M059J (cell line): ENCODE data around the gene PDP2. TPM values are rescaled to one million over a fixed set of nuclear protein-coding genes. Genes with fewer than 3 reads are reported as not detected.
"Not testable (repeated sequence)": the region's sequence is repeated elsewhere in the genome, so short reads cannot be mapped to it uniquely, and the experiment has no call there.

Source experiments
- DNase-seq: peaks from one replicate; pipeline ENCODE4 v3.0.0-alpha.2; 2012; ENCODE audit warnings: low read depth
- total RNA-seq: library from RNA; depleted of rRNA; stranded (reverse); fragments of >200 nt; shearing (Covaris generic); gene quantifications from 2 replicates; pipeline ENCODE4 v1.2.3, GENCODE V29; 2014

The PDP2 gene
- total RNA-seq, 1 experiment from 2014 or later, result 15.1 TPM

- no peak for DNase-seq
Measured at GRCh38 chr16:66853261-66854139, 26.8 kb upstream of the PDP2 start.

- DNase-seq, result no peak
Measured at GRCh38 chr16:66856184-66856730, 24.1 kb upstream of the PDP2 start.

GRCh38 chr16:66856801-66857200 lies 23.5 kb upstream of the PDP2 start:
- DNase-seq, result no peak

- DNase-seq, result no peak
Measured at GRCh38 chr16:66857437-66857836, 22.9 kb upstream of the PDP2 start.

- peak; percentile 91 for DNase-seq
Measured at GRCh38 chr16:66858740-66859396, 21.4 kb upstream of the PDP2 start.

GRCh38 chr16:66859397-66860068 lies 20.8 kb upstream of the PDP2 start:
- DNase-seq, result no peak

GRCh38 chr16:66862023-66862520 lies 18.2 kb upstream of the PDP2 start:
- no peak for DNase-seq

GRCh38 chr16:66863707-66864106 lies 16.6 kb upstream of the PDP2 start:
- DNase-seq, result no peak

- no peak for DNase-seq
Measured at GRCh38 chr16:66869424-66869823, 10.9 kb upstream of the PDP2 start.

GRCh38 chr16:66871363-66871762 lies 9.0 kb upstream of the PDP2 start:
- not testable (repeated sequence) for DNase-seq

GRCh38 chr16:66871840-66872239 lies 8.5 kb upstream of the PDP2 start:
- DNase-seq, result no peak

- no peak for DNase-seq
Measured at GRCh38 chr16:66872559-66872942, 7.8 kb upstream of the PDP2 start.

- peak; percentile 100 for DNase-seq
Measured at GRCh38 chr16:66872943-66873684, 7.2 kb upstream of the PDP2 start.

- no peak for DNase-seq
Measured at GRCh38 chr16:66873685-66874055, 6.6 kb upstream of the PDP2 start.

- peak; percentile 83 for DNase-seq
Measured at GRCh38 chr16:66874079-66874775, 6.1 kb upstream of the PDP2 start.

GRCh38 chr16:66878067-66878466 lies 2.2 kb upstream of the PDP2 start:
- peak; percentile 48 for DNase-seq

GRCh38 chr16:66881014-66881417 lies 701 bp downstream of the PDP2 start:
- no peak for DNase-seq

- DNase-seq, result no peak
Measured at GRCh38 chr16:66881560-66881959, 1.2 kb downstream of the PDP2 start.

- no peak for DNase-seq
Measured at GRCh38 chr16:66881964-66882508, 1.7 kb downstream of the PDP2 start.

GRCh38 chr16:66882702-66883101 lies 2.4 kb downstream of the PDP2 start:
- no peak for DNase-seq

- no peak for DNase-seq
Measured at GRCh38 chr16:66885491-66885890, 5.2 kb downstream of the PDP2 start.
